IMR-90 (cell line): ENCODE measurements around the gene USP35.

Source experiments
- BHLHE40 ChIP-seq: fragments of 150-350 bp; IDR thresholded peaks from 2 replicates; pipeline ENCODE4 v1.6.1; 2016; ENCODE audit warnings: mild to moderate bottlenecking, low read depth, low read length
- CHD1 ChIP-seq: IDR thresholded peaks from 2 replicates; pipeline ENCODE4 v1.6.1; 2012; ENCODE audit warnings: low read depth, low read length, improper control_type of control experiment
- CTCF ChIP-seq: conservative IDR thresholded peaks from 2 replicates; pipeline ENCODE4 v1.5.1; 2012; ENCODE audit warnings: mild to moderate bottlenecking, low read depth, low read length, improper control_type of control experiment
- ELK1 ChIP-seq: fragments of 150-350 bp; IDR thresholded peaks from 2 replicates; pipeline ENCODE4 v1.6.1; 2016; ENCODE audit warnings: low read depth, mild to moderate bottlenecking, low read length, moderate library complexity, borderline replicate concordance
- FOS ChIP-seq: fragments of 150-350 bp; IDR thresholded peaks from 2 replicates; pipeline ENCODE4 v1.6.1; 2016; ENCODE audit warnings: low read depth, low read length
- MAFK ChIP-seq: IDR thresholded peaks from 2 replicates; pipeline ENCODE4 v1.6.1; 2012; ENCODE audit warnings: low read depth, low read length, improper control_type of control experiment
- MXI1 ChIP-seq: IDR thresholded peaks from 2 replicates; pipeline ENCODE4 v1.6.1; 2012; ENCODE audit warnings: low read depth, mild to moderate bottlenecking, low read length, moderate library complexity, borderline replicate concordance
- POLR2A ChIP-seq: IDR thresholded peaks from 2 replicates; pipeline ENCODE4 v1.6.1; 2012; ENCODE audit warnings: mild to moderate bottlenecking, low read depth, low read length
- RAD21 ChIP-seq: IDR thresholded peaks from 2 replicates; pipeline ENCODE4 v1.6.1; 2012; ENCODE audit warnings: low read length, improper control_type of control experiment
- RCOR1 ChIP-seq: IDR thresholded peaks from 2 replicates; pipeline ENCODE4 v1.6.1; 2012; ENCODE audit warnings: mild to moderate bottlenecking, low read length, improper control_type of control experiment; ENCODE audit not compliant: insufficient replicate concordance

GRCh38 chr11:78261367-78261766, 72.6 kb downstream of the USP35 start:
- TF ChIP-seq CTCF (no peak), CHD1 (no peak), RAD21 (no peak), RCOR1 (no peak), MAFK (no peak), POLR2A (no peak), FOS (no peak), BHLHE40 (no peak), MXI1 (no peak), ELK1 (no peak)
